Lower lobe of right lung (tissue), 2 donors: ENCODE results near the gene GHRL. TPM values are rescaled to one million over a fixed set of nuclear protein-coding genes. Genes with fewer than 3 reads are reported as not detected.
A peak's percentile ranks its signal among the peaks of the same experiment; 100 is the strongest.

Experiments used
- ATAC-seq, 2 donors: fragments of 200-7000 bp; cut with Tn5 transposase; one replicate each; pipeline ENCODE4 v1.9.1; 2020 to 2022; ENCODE audit warnings: mild to moderate bottlenecking in 2 of 2, moderate library complexity in 2 of 2
- DNase-seq: peaks from one replicate; pipeline ENCODE4 v3.0.0-alpha.2; 2020
- H3K27ac ChIP-seq: fragments of 200-600 bp; one replicate; pipeline ENCODE4 v1.8.0; 2022
- H3K27me3 ChIP-seq: fragments of 200-600 bp; one replicate; pipeline ENCODE4 v1.8.0; 2022; ENCODE audit warnings: low read depth
- H3K36me3 ChIP-seq: fragments of 200-600 bp; one replicate; pipeline ENCODE4 v1.8.0; 2022; ENCODE audit warnings: mild to moderate bottlenecking
- H3K4me1 ChIP-seq: fragments of 200-600 bp; one replicate; pipeline ENCODE4 v1.8.0; 2022
- H3K4me3 ChIP-seq: fragments of 200-600 bp; one replicate; pipeline ENCODE4 v1.8.0; 2022; ENCODE audit warnings: mild to moderate bottlenecking
- H3K9me3 ChIP-seq: fragments of 200-600 bp; one replicate; pipeline ENCODE4 v1.8.0; 2022
- intact Hi-C: fragments of 100-400 bp; cut with DNase I; formaldehyde crosslinking; loops from one replicate; pipeline ENCODE4 v1.11.0; 2022
- total RNA-seq: library from RNA; stranded (reverse); fragmentation: NEBNext Ultra II Directional; extraction: Animal tissue kit (Norgen Biotek cat#: 25700); gene quantifications from one replicate; pipeline ENCODE4 v1.2.1, GENCODE V29; 2021
- TF ChIP-seq, protein P1 (sequence below): fragments of 200-600 bp; IDR thresholded peaks from one replicate; pipeline ENCODE4 v1.8.0; 2022; ENCODE audit warnings: antibody characterized with exemption, mild to moderate bottlenecking
- donor health status: DM: no; HTN: yes; CAD: no; lungs with severe emphysema.

The GHRL gene
- total RNA-seq, 1 donor from 2014 or later, result 2.5 TPM

DNA sequence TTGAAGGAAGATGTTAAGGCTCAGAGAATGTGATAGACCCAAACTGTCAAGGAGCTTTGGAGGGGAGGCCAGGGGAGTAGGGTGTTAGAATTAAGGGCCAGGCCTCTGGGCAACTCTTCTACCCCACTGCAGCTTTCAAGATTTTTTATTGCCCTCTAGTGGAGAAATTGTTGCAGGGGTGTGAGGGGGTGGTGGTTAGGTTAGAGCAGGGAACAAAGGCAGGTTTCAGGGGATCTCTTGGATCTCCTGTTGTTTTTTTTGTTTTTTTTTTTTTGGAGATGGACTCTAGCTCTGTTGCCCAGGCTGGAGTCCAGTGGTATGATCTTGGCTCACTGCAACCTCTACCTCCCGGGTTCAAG is 29.6 kb upstream of the GHRL start:
- Histone ChIP-seq H3K27me3 (no peaks in the 10 kb centered on the region), H3K4me1 (peaks cover 18% of the 10 kb centered on the region), H3K36me3 (peaks cover 20% of the 10 kb centered on the region), H3K4me3 (no peak overlapping the region), H3K27ac (no peak overlapping the region), H3K9me3 (no peaks in the 10 kb centered on the region)
- TF ChIP-seq, protein P1, sequence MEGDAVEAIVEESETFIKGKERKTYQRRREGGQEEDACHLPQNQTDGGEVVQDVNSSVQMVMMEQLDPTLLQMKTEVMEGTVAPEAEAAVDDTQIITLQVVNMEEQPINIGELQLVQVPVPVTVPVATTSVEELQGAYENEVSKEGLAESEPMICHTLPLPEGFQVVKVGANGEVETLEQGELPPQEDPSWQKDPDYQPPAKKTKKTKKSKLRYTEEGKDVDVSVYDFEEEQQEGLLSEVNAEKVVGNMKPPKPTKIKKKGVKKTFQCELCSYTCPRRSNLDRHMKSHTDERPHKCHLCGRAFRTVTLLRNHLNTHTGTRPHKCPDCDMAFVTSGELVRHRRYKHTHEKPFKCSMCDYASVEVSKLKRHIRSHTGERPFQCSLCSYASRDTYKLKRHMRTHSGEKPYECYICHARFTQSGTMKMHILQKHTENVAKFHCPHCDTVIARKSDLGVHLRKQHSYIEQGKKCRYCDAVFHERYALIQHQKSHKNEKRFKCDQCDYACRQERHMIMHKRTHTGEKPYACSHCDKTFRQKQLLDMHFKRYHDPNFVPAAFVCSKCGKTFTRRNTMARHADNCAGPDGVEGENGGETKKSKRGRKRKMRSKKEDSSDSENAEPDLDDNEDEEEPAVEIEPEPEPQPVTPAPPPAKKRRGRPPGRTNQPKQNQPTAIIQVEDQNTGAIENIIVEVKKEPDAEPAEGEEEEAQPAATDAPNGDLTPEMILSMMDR, result peak; percentile 15
- ATAC-seq, result no peak
- intact Hi-C loops, result no loop called here
- DNase-seq, result no peak

DNA sequence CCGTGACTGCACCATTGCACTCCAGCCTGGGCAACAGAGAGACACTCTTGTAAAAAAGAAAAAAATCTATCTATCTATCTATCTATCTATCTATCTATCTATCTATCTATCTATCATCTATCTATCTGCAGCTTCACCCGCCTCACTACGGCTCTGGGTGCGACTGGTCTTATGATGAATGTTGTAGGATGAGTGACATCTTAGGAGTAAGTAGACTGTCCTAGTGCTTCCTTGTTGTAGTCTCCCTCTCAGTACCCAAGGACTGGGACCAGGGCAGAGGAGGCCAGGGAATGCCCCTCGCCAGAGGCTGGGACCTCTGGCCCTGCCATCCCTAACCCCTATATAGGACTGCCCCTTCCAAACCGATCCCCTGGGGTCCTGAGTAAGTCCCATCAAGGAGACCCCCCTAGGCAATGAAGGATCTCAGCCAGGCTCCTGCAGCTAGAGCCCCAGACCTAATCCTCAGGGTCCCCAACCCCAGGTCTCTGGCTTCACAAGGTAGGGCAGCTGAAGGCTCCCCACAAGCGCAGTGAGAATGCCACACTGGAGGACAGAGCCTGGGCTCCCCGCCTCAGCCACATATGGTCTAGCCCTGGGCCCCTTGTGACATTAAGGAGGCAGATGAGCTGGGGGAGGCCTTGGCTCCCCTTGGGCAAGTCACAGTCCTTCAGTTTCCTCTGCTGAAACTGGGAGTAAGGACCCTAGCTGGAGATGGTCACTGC is 29.0 kb upstream of the GHRL start:
- H3K27ac ChIP-seq, result peak overlapping the region; percentile 91
- H3K4me3 ChIP-seq, result peak overlapping the region; percentile 89
- ATAC-seq (no peak), DNase-seq (no peak)
- intact Hi-C loops, result no loop called here
- H3K27me3 ChIP-seq, result no peaks in the 10 kb centered on the region
- peaks cover 18% of the 10 kb centered on the region for H3K4me1 ChIP-seq
- no peaks in the 10 kb centered on the region for H3K9me3 ChIP-seq
- peaks cover 25% of the 10 kb centered on the region for H3K36me3 ChIP-seq
- TF ChIP-seq, protein P1, result no peak

DNA sequence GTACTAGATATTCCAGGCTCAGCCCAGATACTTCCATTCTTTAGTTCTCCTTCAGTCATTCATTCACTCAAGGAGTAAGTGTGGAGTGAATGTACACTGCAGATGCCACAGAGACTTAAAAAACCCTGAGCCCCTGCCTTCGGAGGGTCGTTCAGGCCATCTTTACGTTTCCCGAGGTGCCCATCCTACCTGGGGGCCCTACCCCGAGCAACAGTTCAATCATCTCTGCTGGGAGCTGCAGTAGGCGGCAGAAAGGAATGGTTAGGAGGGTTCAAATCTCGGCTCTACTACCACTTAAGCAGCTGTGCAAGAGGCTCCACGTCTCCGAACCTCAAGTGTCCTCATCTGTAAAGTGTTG is 27.6 kb upstream of the GHRL start:
- peak; percentile 3 to 4 for ATAC-seq
- Histone ChIP-seq H3K4me3 (peak overlapping the region; percentile 89), H3K4me1 (peaks cover 18% of the 10 kb centered on the region), H3K27ac (peak overlapping the region; percentile 91), H3K27me3 (no peaks in the 10 kb centered on the region), H3K36me3 (peaks cover 40% of the 10 kb centered on the region), H3K9me3 (no peaks in the 10 kb centered on the region)
- no peak for DNase-seq
- intact Hi-C loops, result no loop called here
- TF ChIP-seq, protein P1, result no peak

DNA sequence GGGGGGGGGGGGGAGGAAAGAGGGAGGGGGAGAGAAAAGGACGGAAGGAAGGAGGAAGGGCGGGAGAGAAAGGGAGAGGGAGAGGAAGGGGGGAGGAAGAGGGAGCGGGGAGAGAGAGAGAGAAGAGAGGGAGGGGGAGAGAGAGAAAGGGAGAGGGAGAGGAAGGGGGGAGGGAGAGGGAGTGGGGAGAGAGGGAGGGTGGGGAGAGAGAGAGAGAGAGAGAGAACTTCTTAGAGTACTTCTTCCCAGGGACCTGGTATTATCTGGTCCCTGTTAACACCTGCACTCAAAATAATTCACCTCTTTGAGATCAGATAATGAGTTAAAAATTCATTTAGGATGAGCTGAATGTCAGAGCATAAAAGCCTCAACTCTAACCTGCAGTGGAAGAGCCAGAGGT is 27.1 kb upstream of the GHRL start:
- H3K27ac ChIP-seq, result peak overlapping the region; percentile 91
- peak overlapping the region; percentile 89 for H3K4me3 ChIP-seq
- DNase-seq (no peak), ATAC-seq (no peak)
- peaks cover 18% of the 10 kb centered on the region for H3K4me1 ChIP-seq
- H3K27me3 ChIP-seq, result no peaks in the 10 kb centered on the region
- no peaks in the 10 kb centered on the region for H3K9me3 ChIP-seq
- TF ChIP-seq, protein P1, result no peak
- peaks cover 45% of the 10 kb centered on the region for H3K36me3 ChIP-seq
- intact Hi-C loops, result no loop called here

DNA sequence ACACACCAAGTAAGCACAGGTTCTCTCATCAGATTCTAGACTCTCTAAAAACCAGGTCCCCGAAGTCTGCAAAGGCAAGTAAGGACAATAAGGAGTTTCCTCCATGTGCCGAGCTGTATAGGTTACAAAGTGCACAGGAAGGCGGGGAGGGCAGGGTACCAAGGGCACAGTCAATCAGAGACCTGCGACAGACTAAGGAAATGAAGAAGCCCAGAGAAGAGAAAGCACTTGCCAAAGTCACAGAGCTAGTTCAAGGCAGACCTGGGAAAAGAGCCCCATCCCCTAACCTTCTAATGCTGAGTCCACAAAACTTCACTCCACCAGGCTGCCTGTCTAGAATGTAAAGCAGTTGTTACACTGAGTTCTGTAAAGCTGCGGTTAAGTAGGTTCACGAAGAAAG is 26.5 kb upstream of the GHRL start:
- Histone ChIP-seq H3K9me3 (no peaks in the 10 kb centered on the region), H3K27me3 (no peaks in the 10 kb centered on the region), H3K36me3 (peaks cover 50% of the 10 kb centered on the region), H3K27ac (no peak overlapping the region), H3K4me1 (peaks cover 18% of the 10 kb centered on the region), H3K4me3 (no peak overlapping the region)
- intact Hi-C loops, result no loop called here
- ATAC-seq (no peak), DNase-seq (no peak)
- TF ChIP-seq, protein P1, result no peak
